Astrocyte (in vitro differentiated cells and primary cell): Measurements from ENCODE around the gene RAB11FIP3. TPM values are rescaled to one million over a fixed set of nuclear protein-coding genes. Genes with fewer than 3 reads are reported as not detected.

Experiments
- DNase-seq: peaks from one replicate; pipeline ENCODE4 v3.0.0-alpha.2; 2010; ENCODE audit warnings: low read depth
- FAIRE-seq: peaks from 2 replicates; lab custom pipeline; 2011; peaks lifted over from hg19 to GRCh38; lab: Jason Lieb, UNC
- H2AFZ ChIP-seq: 2 replicates; pipeline ENCODE4 v1.6.0; 2012; ENCODE audit warnings: low read depth, low read length, inconsistent platforms
- H3K27ac ChIP-seq: 2 replicates; pipeline ENCODE4 v1.5.1; 2011; ENCODE audit warnings: low read depth, low read length, inconsistent platforms
- H3K27me3 ChIP-seq: 2 replicates; pipeline ENCODE4 v1.6.0; 2011; ENCODE audit warnings: low read length, inconsistent platforms; ENCODE audit not compliant: insufficient read depth
- H3K36me3 ChIP-seq: 2 replicates; pipeline ENCODE4 v1.5.1; 2011; ENCODE audit warnings: low read length, inconsistent platforms; ENCODE audit not compliant: insufficient read depth
- H3K4me1 ChIP-seq: 2 replicates; pipeline ENCODE4 v1.5.1; 2011; ENCODE audit warnings: low read length, inconsistent platforms; ENCODE audit not compliant: insufficient read depth
- H3K4me2 ChIP-seq: 2 replicates; pipeline ENCODE4 v1.6.0; 2012; ENCODE audit warnings: low read length, inconsistent platforms
- H3K4me3 ChIP-seq: 2 replicates; pipeline ENCODE4 v1.5.1; 2011; ENCODE audit warnings: low read depth, mild to moderate bottlenecking, low read length, inconsistent platforms; ENCODE audit not compliant: insufficient read depth
- H3K79me2 ChIP-seq: 2 replicates; pipeline ENCODE4 v1.6.0; 2012; ENCODE audit warnings: mild to moderate bottlenecking, low read length, inconsistent platforms; ENCODE audit not compliant: insufficient read depth
- H3K9ac ChIP-seq: 2 replicates; pipeline ENCODE4 v1.6.0; 2012; ENCODE audit warnings: mild to moderate bottlenecking, low read length, inconsistent platforms
- H3K9me3 ChIP-seq: 2 replicates; pipeline ENCODE4 v1.5.1; 2012; ENCODE audit warnings: low read depth, mild to moderate bottlenecking, low read length, inconsistent platforms; ENCODE audit not compliant: insufficient read depth
- H4K20me1 ChIP-seq: 2 replicates; pipeline ENCODE4 v1.6.0; 2012; ENCODE audit warnings: low read length, inconsistent platforms; ENCODE audit not compliant: insufficient read depth
- H3K27ac Mint-ChIP-seq: one replicate; pipeline ENCODE4 v1.8.0; 2021; ENCODE audit warnings: mild to moderate bottlenecking, mixed read lengths; ENCODE audit not compliant: unreplicated experiment
- H3K27me3 Mint-ChIP-seq: one replicate; pipeline ENCODE4 v1.8.0; 2021; ENCODE audit warnings: low read depth, mixed read lengths; ENCODE audit not compliant: unreplicated experiment
- H3K36me3 Mint-ChIP-seq: one replicate; pipeline ENCODE4 v1.8.0; 2021; ENCODE audit warnings: low read depth, mixed read lengths; ENCODE audit not compliant: unreplicated experiment
- H3K4me1 Mint-ChIP-seq: one replicate; pipeline ENCODE4 v1.8.0; 2021; ENCODE audit warnings: low read depth, mixed read lengths; ENCODE audit not compliant: unreplicated experiment
- H3K4me3 Mint-ChIP-seq: one replicate; pipeline ENCODE4 v1.8.0; 2021; ENCODE audit warnings: mild to moderate bottlenecking, moderate library complexity, mixed read lengths; ENCODE audit not compliant: unreplicated experiment
- H3K9me3 Mint-ChIP-seq: one replicate; pipeline ENCODE4 v1.8.0; 2021; ENCODE audit warnings: mild to moderate bottlenecking, mixed read lengths; ENCODE audit not compliant: unreplicated experiment
- EZH2 ChIP-seq: IDR thresholded peaks from 2 replicates; pipeline ENCODE4 v1.6.1; 2012; ENCODE audit warnings: mild to moderate bottlenecking, low read length, inconsistent platforms; ENCODE audit not compliant: insufficient read depth
- total RNA-seq: library from RNA; stranded (reverse); gene quantifications from 2 replicates; pipeline ENCODE4 v1.2.1, GENCODE V29; 2021
- TF ChIP-seq, protein P1 (sequence below): IDR thresholded peaks from 2 replicates; pipeline ENCODE4 v1.5.1; 2011; ENCODE audit warnings: low read depth, mild to moderate bottlenecking, inconsistent platforms, low read length, moderate library complexity; ENCODE audit not compliant: insufficient read depth

RAB11FIP3 gene
- total RNA-seq, 1 donor from 2014 or later, result 21.2 TPM

- DNase-seq, result peak; percentile 65
- Histone ChIP-seq H3K36me3 (no peaks in the 10 kb centered on the region), H3K4me3 (no peak overlapping the region), H3K4me1 (peaks cover 29% of the 10 kb centered on the region), H3K79me2 (peaks cover 97% of the 10 kb centered on the region), H3K27ac (peak overlapping the region; percentile 4), H3K27me3 (no peaks in the 10 kb centered on the region), H2AFZ (no peak overlapping the region), H3K4me2 (peak overlapping the region; percentile 72), H3K9ac (peak overlapping the region; percentile 41), H4K20me1 (peaks cover 94% of the 10 kb centered on the region), H3K9me3 (no peaks in the 10 kb centered on the region)
- Mint-ChIP-seq H3K4me1 (no peaks in the 10 kb centered on the region), H3K36me3 (no peaks in the 10 kb centered on the region), H3K4me3 (no peak overlapping the region), H3K27me3 (no peaks in the 10 kb centered on the region), H3K27ac (peak overlapping the region; percentile 75), H3K9me3 (no peaks in the 10 kb centered on the region)
- TF ChIP-seq, protein P1, sequence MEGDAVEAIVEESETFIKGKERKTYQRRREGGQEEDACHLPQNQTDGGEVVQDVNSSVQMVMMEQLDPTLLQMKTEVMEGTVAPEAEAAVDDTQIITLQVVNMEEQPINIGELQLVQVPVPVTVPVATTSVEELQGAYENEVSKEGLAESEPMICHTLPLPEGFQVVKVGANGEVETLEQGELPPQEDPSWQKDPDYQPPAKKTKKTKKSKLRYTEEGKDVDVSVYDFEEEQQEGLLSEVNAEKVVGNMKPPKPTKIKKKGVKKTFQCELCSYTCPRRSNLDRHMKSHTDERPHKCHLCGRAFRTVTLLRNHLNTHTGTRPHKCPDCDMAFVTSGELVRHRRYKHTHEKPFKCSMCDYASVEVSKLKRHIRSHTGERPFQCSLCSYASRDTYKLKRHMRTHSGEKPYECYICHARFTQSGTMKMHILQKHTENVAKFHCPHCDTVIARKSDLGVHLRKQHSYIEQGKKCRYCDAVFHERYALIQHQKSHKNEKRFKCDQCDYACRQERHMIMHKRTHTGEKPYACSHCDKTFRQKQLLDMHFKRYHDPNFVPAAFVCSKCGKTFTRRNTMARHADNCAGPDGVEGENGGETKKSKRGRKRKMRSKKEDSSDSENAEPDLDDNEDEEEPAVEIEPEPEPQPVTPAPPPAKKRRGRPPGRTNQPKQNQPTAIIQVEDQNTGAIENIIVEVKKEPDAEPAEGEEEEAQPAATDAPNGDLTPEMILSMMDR, result no peak
- no peak for TF ChIP-seq EZH2
- FAIRE-seq, result no peak
These were observed 110.3 kb downstream of the RAB11FIP3 start for GRCh38 chr16:535446-536405.

GRCh38 chr16:536746-537145 lies 111.3 kb downstream of the RAB11FIP3 start:
- H3K27ac Mint-ChIP-seq, result no peak overlapping the region
- H3K4me3 Mint-ChIP-seq, result no peak overlapping the region
- Histone ChIP-seq H3K79me2 (peaks cover 97% of the 10 kb centered on the region), H3K4me2 (no peak overlapping the region), H3K36me3 (no peaks in the 10 kb centered on the region), H3K27me3 (no peaks in the 10 kb centered on the region), H3K9me3 (no peaks in the 10 kb centered on the region), H3K4me1 (peaks cover 29% of the 10 kb centered on the region), H4K20me1 (peaks cover 94% of the 10 kb centered on the region), H3K9ac (no peak overlapping the region), H2AFZ (no peak overlapping the region), H3K4me3 (no peak overlapping the region), H3K27ac (no peak overlapping the region)
- H3K27me3 Mint-ChIP-seq, result no peaks in the 10 kb centered on the region
- DNase-seq, result no peak
- no peaks in the 10 kb centered on the region for H3K4me1 Mint-ChIP-seq
- no peaks in the 10 kb centered on the region for H3K36me3 Mint-ChIP-seq
- TF ChIP-seq EZH2, result no peak
- TF ChIP-seq, protein P1, result no peak
- no peaks in the 10 kb centered on the region for H3K9me3 Mint-ChIP-seq
- no peak for FAIRE-seq
